Peyer's patch (tissue), 4 donors: ENCODE results near the gene FPR3. TPM values are rescaled to one million over a fixed set of nuclear protein-coding genes. Genes with fewer than 3 reads are reported as not detected.
"Not testable (repeated sequence)": the region's sequence is repeated elsewhere in the genome, so short reads cannot be mapped to it uniquely, and the experiment has no call there.

ENCODE experiments used
- DNase-seq, 3 donors: peaks; one replicate each; pipeline ENCODE4 v3.0.0-alpha.2; 2017 to 2019
- H3K27ac ChIP-seq, 4 donors: fragments of 200-600 bp; sonication (generic); one replicate each; pipeline ENCODE4 v1.5.1; 2016 to 2019
- H3K27me3 ChIP-seq, 2 donors: fragments of 200-600 bp; sonication (generic); one replicate each; pipeline ENCODE4 v1.5.1; 2019
- H3K36me3 ChIP-seq, 3 donors: fragments of 200-600 bp; sonication (generic); one replicate each; pipeline ENCODE4 v1.5.1; 2016 to 2019
- H3K4me1 ChIP-seq, 4 donors: fragments of 200-600 bp; sonication (generic); one replicate each; pipeline ENCODE4 v1.5.1; 2016 to 2019
- H3K4me3 ChIP-seq, 4 donors: fragments of 200-600 bp; sonication (generic); 1 replicate in 3 of 4; 2 replicates in 1 of 4; pipeline ENCODE4 v1.5.1; 2016 to 2019; ENCODE audit warnings: mild to moderate bottlenecking in 1 of 4
- H3K9me3 ChIP-seq, 4 donors: fragments of 200-600 bp; sonication (generic); one replicate each; pipeline ENCODE4 v1.5.1; 2016 to 2019; ENCODE audit warnings: mild to moderate bottlenecking in 1 of 4
- CTCF ChIP-seq, 6 experiments: fragments of 450-650 bp in 4 of 6; fragments of 200-600 bp in 2 of 6; sonication (generic) in 1 of 6; IDR thresholded peaks; one replicate each; pipeline ENCODE4 v1.5.1; 2017 to 2019; ENCODE audit warnings: antibody characterized with exemption in 6 of 6, mild to moderate bottlenecking in 3 of 6, moderate library complexity in 1 of 6
- POLR2A ChIP-seq, 2 donors: fragments of 450-650 bp; IDR thresholded peaks; one replicate each; pipeline ENCODE4 v1.5.1; 2017; ENCODE audit warnings: antibody characterized with exemption in 2 of 2, mild to moderate bottlenecking in 2 of 2, moderate library complexity in 2 of 2
- total RNA-seq, 4 donors: library from RNA; depleted of rRNA; stranded (reverse); fragments of >200 nt; gene quantifications; one replicate each; pipeline ENCODE4 v1.1.0, GENCODE V29; 2016

The FPR3 gene
- total RNA-seq, 4 donors from 2014 or later, result 2.3 to 3.3 (median 2.7) TPM; not detected in 1

- H3K4me1 ChIP-seq, result no peaks in the 10 kb centered on the region
- TF ChIP-seq CTCF (IDR thresholded peaks at IDR 0.05) (no peak), POLR2A (IDR thresholded peaks at IDR 0.05) (no peak)
- H3K4me3 ChIP-seq, result no peak overlapping the region
- no peaks in the 10 kb centered on the region for H3K9me3 ChIP-seq
- no peaks in the 10 kb centered on the region for H3K27me3 ChIP-seq
- peak overlapping the region in 1 of 4 donors; percentile 29 for H3K27ac ChIP-seq
- no peak for DNase-seq
- H3K36me3 ChIP-seq, result no peaks in the 10 kb centered on the region
Measured at GRCh38 chr19:51803967-51804366, 9.0 kb downstream of the FPR3 start.

GRCh38 chr19:51804789-51805188, 9.8 kb downstream of the FPR3 start:
- H3K4me1 ChIP-seq, H3K27me3 ChIP-seq, DNase-seq, H3K4me3 ChIP-seq, H3K36me3 ChIP-seq, H3K9me3 ChIP-seq: not testable (repeated sequence)
- peak overlapping the region in 1 of 4 donors; percentile 41 for H3K27ac ChIP-seq

- H3K27ac ChIP-seq, result peak overlapping the region in 1 of 4 donors; percentile 41
- H3K27me3 ChIP-seq, H3K4me1 ChIP-seq, H3K9me3 ChIP-seq, H3K4me3 ChIP-seq, H3K36me3 ChIP-seq, DNase-seq: not testable (repeated sequence)
Measured at GRCh38 chr19:51805396-51805795, 10.4 kb downstream of the FPR3 start.

- H3K36me3 ChIP-seq, H3K9me3 ChIP-seq, H3K27me3 ChIP-seq, H3K27ac ChIP-seq, H3K4me1 ChIP-seq, DNase-seq, H3K4me3 ChIP-seq: not testable (repeated sequence)
Measured at GRCh38 chr19:51806571-51806970, 11.6 kb downstream of the FPR3 start.

- H3K4me3 ChIP-seq, result no peak overlapping the region
- H3K9me3 ChIP-seq, result no peaks in the 10 kb centered on the region
- H3K36me3 ChIP-seq, result no peaks in the 10 kb centered on the region
- no peak for DNase-seq
- H3K4me1 ChIP-seq, result no peaks in the 10 kb centered on the region
- H3K27ac ChIP-seq, result no peak overlapping the region
- TF ChIP-seq POLR2A (IDR thresholded peaks at IDR 0.05) (no peak), CTCF (IDR thresholded peaks at IDR 0.05) (no peak)
- no peaks in the 10 kb centered on the region for H3K27me3 ChIP-seq
Measured at GRCh38 chr19:51807111-51807701, 12.2 kb downstream of the FPR3 start.

GRCh38 chr19:51807925-51808324, 13.0 kb downstream of the FPR3 start:
- Histone ChIP-seq H3K27ac (no peak overlapping the region), H3K9me3 (no peaks in the 10 kb centered on the region), H3K27me3 (no peaks in the 10 kb centered on the region), H3K4me3 (no peak overlapping the region), H3K36me3 (no peaks in the 10 kb centered on the region), H3K4me1 (no peaks in the 10 kb centered on the region)
- no peak for DNase-seq
- TF ChIP-seq POLR2A (IDR thresholded peaks at IDR 0.05) (no peak), CTCF (IDR thresholded peaks at IDR 0.05) (no peak)

- Histone ChIP-seq H3K4me1 (no peaks in the 10 kb centered on the region), H3K4me3 (no peak overlapping the region), H3K36me3 (no peaks in the 10 kb centered on the region), H3K27ac (no peak overlapping the region), H3K27me3 (no peaks in the 10 kb centered on the region), H3K9me3 (no peaks in the 10 kb centered on the region)
- DNase-seq, result no peak
- TF ChIP-seq POLR2A (IDR thresholded peaks at IDR 0.05) (no peak), CTCF (IDR thresholded peaks at IDR 0.05) (no peak)
Measured at GRCh38 chr19:51808333-51808986, 13.5 kb downstream of the FPR3 start.
